HEK293T (cell line): Measurements from ENCODE around the gene TTLL3.
"Not testable (repeated sequence)": the region's sequence is repeated elsewhere in the genome, so short reads cannot be mapped to it uniquely, and the experiment has no call there.

Experiments used
- CTCF ChIA-PET: fragments of 350-600 bp; formaldehyde crosslinking; extraction: SDS; loops from one replicate; lab custom pipeline; 2021; ENCODE audit warnings: antibody characterized with exemption, inconsistent platforms; lab: Yijun Ruan, JAX
- POLR2A ChIA-PET: fragments of 350-600 bp; formaldehyde crosslinking; extraction: SDS; loops from one replicate; lab custom pipeline; 2020; ENCODE audit warnings: antibody characterized with exemption, inconsistent platforms; lab: Yijun Ruan, JAX
- DNase-seq: peaks from one replicate; pipeline ENCODE4 v3.0.0; 2012; ENCODE audit warnings: mixed read lengths; ENCODE audit errors: extremely low spot score
- ARNT ChIP-seq: fragments of 450-650 bp; IDR thresholded peaks from 2 replicates; pipeline ENCODE4 v1.6.1; 2017; ENCODE audit warnings: mild to moderate bottlenecking
- BHLHE40 ChIP-seq: fragments of 450-650 bp; IDR thresholded peaks from 2 replicates; pipeline ENCODE4 v1.6.1; 2016; ENCODE audit warnings: mild to moderate bottlenecking, moderate library complexity, borderline replicate concordance
- CTBP1 ChIP-seq: fragments of 450-650 bp; IDR thresholded peaks from 2 replicates; pipeline ENCODE4 v1.6.1; 2016; ENCODE audit warnings: borderline replicate concordance
- ELF4 ChIP-seq: fragments of 450-650 bp; IDR thresholded peaks from 2 replicates; pipeline ENCODE4 v1.6.1; 2017; ENCODE audit warnings: antibody characterized with exemption
- FOXA1 ChIP-seq: fragments of 450-650 bp; IDR thresholded peaks from 2 replicates; pipeline ENCODE4 v1.6.1; 2016; ENCODE audit warnings: mild to moderate bottlenecking
- FOXK2 ChIP-seq: fragments of 450-650 bp; IDR thresholded peaks from 2 replicates; pipeline ENCODE4 v1.6.1; 2016; ENCODE audit warnings: mild to moderate bottlenecking
- FOXM1 ChIP-seq: fragments of 450-650 bp; IDR thresholded peaks from 2 replicates; pipeline ENCODE4 v1.6.1; 2017; ENCODE audit warnings: mild to moderate bottlenecking, borderline replicate concordance
- HDGF ChIP-seq: fragments of 450-650 bp; IDR thresholded peaks from 2 replicates; pipeline ENCODE4 v1.6.1; 2017; ENCODE audit warnings: antibody characterized with exemption, borderline replicate concordance
- L3MBTL2 ChIP-seq: fragments of 450-650 bp; conservative IDR thresholded peaks from 2 replicates; pipeline ENCODE4 v1.6.1; 2016; ENCODE audit warnings: mild to moderate bottlenecking
- LEF1 ChIP-seq: fragments of 450-650 bp; IDR thresholded peaks from 2 replicates; pipeline ENCODE4 v1.6.1; 2017; ENCODE audit warnings: mild to moderate bottlenecking, borderline replicate concordance
- NFRKB ChIP-seq: fragments of 450-650 bp; IDR thresholded peaks from 2 replicates; pipeline ENCODE4 v1.6.1; 2016; ENCODE audit warnings: mild to moderate bottlenecking, moderate library complexity
- PKNOX1 ChIP-seq: fragments of 450-650 bp; IDR thresholded peaks from 2 replicates; pipeline ENCODE4 v1.6.1; 2016
- SP1 ChIP-seq: fragments of 450-650 bp; IDR thresholded peaks from 2 replicates; pipeline ENCODE4 v1.6.1; 2017
- SUZ12 ChIP-seq: fragments of 450-650 bp; IDR thresholded peaks from 2 replicates; pipeline ENCODE4 v1.6.1; 2016; ENCODE audit warnings: mild to moderate bottlenecking
- TARDBP ChIP-seq: fragments of 450-650 bp; IDR thresholded peaks from 2 replicates; pipeline ENCODE4 v1.6.1; 2016
- ZNF384 ChIP-seq: fragments of 450-650 bp; IDR thresholded peaks from 2 replicates; pipeline ENCODE4 v1.6.1; 2016

Gene TTLL3

GRCh38 chr3:9768141-9768775 is 41.8 kb upstream of the TTLL3 start:
- ChIA-PET CTCF (no interaction called here), POLR2A (interaction anchor here (0.6 to 2.3 kb wide), 5 partner anchors 7 to 24 kb away, joined by 3 to 10 read pairs (median 3); partner anchors contain the start of genes ARPC4, OGG1 and TADA3)
- TF ChIP-seq CTBP1 = no peak
- TF ChIP-seq FOXM1 = no peak
- no peak for TF ChIP-seq FOXK2
- no peak for TF ChIP-seq FOXA1
- no peak for TF ChIP-seq ELF4
- no peak for DNase-seq

GRCh38 chr3:9769012-9769411 is 41.0 kb upstream of the TTLL3 start:
- ChIA-PET CTCF (no interaction called here), POLR2A (interaction anchor here (0.6 to 2.3 kb wide), 8 partner anchors 8 to 72 kb away, joined by 3 to 10 read pairs (median 4); partner anchors contain the start of genes ARPC4, BRPF1, OGG1 and TADA3)
- no peak for DNase-seq
- TF ChIP-seq ARNT (no peak), SP1 (no peak), FOXK2 (no peak), ELF4 (no peak), HDGF (no peak), FOXA1 (no peak), PKNOX1 (no peak), BHLHE40 (no peak), L3MBTL2 (no peak), SUZ12 (no peak), TARDBP (no peak), CTBP1 (no peak), FOXM1 (no peak), NFRKB (no peak), LEF1 (no peak), ZNF384 (no peak)

- CTCF ChIA-PET = no interaction called here
- POLR2A ChIA-PET = interaction anchor here (0.6 to 2.3 kb wide), 10 partner anchors 9 to 260 kb away, joined by 3 to 10 read pairs (median 4); partner anchors contain the start of genes ARPC4, BRPF1 and TADA3
- DNase-seq = peak; percentile 88
- TF ChIP-seq ARNT (no peak), TARDBP (no peak), FOXM1 (no peak), FOXK2 (no peak), ZNF384 (no peak), CTBP1 (no peak)
Observed at GRCh38 chr3:9769426-9770275, 40.4 kb upstream of the TTLL3 start, which contains the start of gene CAMK1. CAMK1 (minus strand) TSS chr3:9769947; CDS start chr3:9767749, 2,198 bp downstream.

- ChIA-PET CTCF (no interaction called here), POLR2A (interaction anchor here (0.6 to 2.3 kb wide), 8 partner anchors 8 to 261 kb away, joined by 3 to 10 read pairs (median 4); partner anchors contain the start of genes ARPC4, BRPF1 and TADA3)
- no peak for DNase-seq
- no peak for TF ChIP-seq ARNT
- TF ChIP-seq SP1 = no peak
- no peak for TF ChIP-seq FOXM1
- TF ChIP-seq SUZ12 = no peak
- no peak for TF ChIP-seq FOXK2
- TF ChIP-seq BHLHE40 = no peak
- no peak for TF ChIP-seq ELF4
- no peak for TF ChIP-seq CTBP1
- no peak for TF ChIP-seq L3MBTL2
- TF ChIP-seq ZNF384 = no peak
- no peak for TF ChIP-seq FOXA1
- TF ChIP-seq HDGF = no peak
- TF ChIP-seq LEF1 = no peak
- no peak for TF ChIP-seq PKNOX1
- no peak for TF ChIP-seq TARDBP
- no peak for TF ChIP-seq NFRKB
Observed at GRCh38 chr3:9770276-9770812, 39.7 kb upstream of the TTLL3 start.

GRCh38 chr3:9771007-9771406 is 39.1 kb upstream of the TTLL3 start:
- POLR2A ChIA-PET = interaction anchor here (0.8 to 1.6 kb wide), 2 partner anchors 17 to 19 kb away, joined by 3 to 7 read pairs; no protein-coding TSS in a partner anchor
- CTCF ChIA-PET, DNase-seq: not testable (repeated sequence)
- 0 out of 2 replicates have a peak, but pooled peaks have one; percentile 24 for TF ChIP-seq ZNF384

- ChIA-PET CTCF (no interaction called here), POLR2A (no interaction called here)
- TF ChIP-seq HDGF = no peak
- TF ChIP-seq TARDBP = no peak
- no peak for TF ChIP-seq FOXA1
- no peak for TF ChIP-seq FOXK2
- TF ChIP-seq ELF4 = no peak
- no peak for TF ChIP-seq SP1
- no peak for TF ChIP-seq CTBP1
- TF ChIP-seq NFRKB = no peak
- TF ChIP-seq SUZ12 = no peak
- TF ChIP-seq LEF1 = no peak
- no peak for TF ChIP-seq L3MBTL2
- TF ChIP-seq ZNF384 = no peak
- TF ChIP-seq ARNT = no peak
- no peak for TF ChIP-seq BHLHE40
- no peak for TF ChIP-seq FOXM1
- no peak for TF ChIP-seq PKNOX1
- no peak for DNase-seq
Observed at GRCh38 chr3:9776896-9777693, 33.0 kb upstream of the TTLL3 start.
